ENCODE measurements around the gene POLR2E. TPM values are rescaled to one million over a fixed set of nuclear protein-coding genes. Genes with fewer than 3 reads are reported as not detected.
A peak's percentile ranks its signal among the peaks of the same experiment; 100 is the strongest.

POLR2E gene
- total RNA-seq, 1 donor from 2014 or later, result 156 TPM

GRCh38 chr19:1068009-1069001, 26.9 kb downstream of the POLR2E start:
- H3K9me3 Mint-ChIP-seq (ENCODE audit: unreplicated experiment), result no peaks in the 10 kb centered on the region
- H3K4me1 Mint-ChIP-seq (ENCODE audit: unreplicated experiment), result peaks cover 23% of the 10 kb centered on the region
- H3K27me3 Mint-ChIP-seq (ENCODE audit: unreplicated experiment), result peaks cover 11% of the 10 kb centered on the region
- DNase-seq (ENCODE audit: extremely low spot score, unreplicated experiment), result no peak
- no peaks in the 10 kb centered on the region for H3K36me3 Mint-ChIP-seq (ENCODE audit: unreplicated experiment)
- H3K4me3 Mint-ChIP-seq (ENCODE audit: unreplicated experiment), result no peak overlapping the region
- H3K27ac Mint-ChIP-seq (ENCODE audit: unreplicated experiment), result no peak overlapping the region
- no peak for TF ChIP-seq CTCF (IDR thresholded peaks at IDR 0.05)

- no peak for TF ChIP-seq CTCF (IDR thresholded peaks at IDR 0.05)
- Mint-ChIP-seq H3K27ac (ENCODE audit: unreplicated experiment) (no peak overlapping the region), H3K27me3 (ENCODE audit: unreplicated experiment) (peaks cover 11% of the 10 kb centered on the region), H3K9me3 (ENCODE audit: unreplicated experiment) (no peaks in the 10 kb centered on the region), H3K4me1 (ENCODE audit: unreplicated experiment) (peaks cover 23% of the 10 kb centered on the region), H3K4me3 (ENCODE audit: unreplicated experiment) (no peak overlapping the region), H3K36me3 (ENCODE audit: unreplicated experiment) (no peaks in the 10 kb centered on the region)
- DNase-seq (ENCODE audit: extremely low spot score, unreplicated experiment), result no peak
Observed at GRCh38 chr19:1067341-1067957, 27.7 kb downstream of the POLR2E start.

GRCh38 chr19:1066748-1067340, 28.3 kb downstream of the POLR2E start, which contains the start of gene ARHGAP45:
ARHGAP45 (plus strand) TSS chr19:1067167; CDS start chr19:1067406, 239 bp downstream.
- Mint-ChIP-seq H3K27ac (ENCODE audit: unreplicated experiment) (no peak within 1 kb of the TSS), H3K4me1 (ENCODE audit: unreplicated experiment) (peaks cover 22% of the 10 kb centered on the region), H3K4me3 (ENCODE audit: unreplicated experiment) (peak within 1 kb of the TSS; percentile 50), H3K36me3 (ENCODE audit: unreplicated experiment) (no peaks in the 10 kb centered on the region), H3K27me3 (ENCODE audit: unreplicated experiment) (peaks cover 9% of the 10 kb centered on the region), H3K9me3 (ENCODE audit: unreplicated experiment) (no peaks in the 10 kb centered on the region)
- no peak for TF ChIP-seq CTCF (IDR thresholded peaks at IDR 0.05)
- DNase-seq (ENCODE audit: extremely low spot score, unreplicated experiment), result no peak

GRCh38 chr19:1066251-1066747, 28.9 kb downstream of the POLR2E start:
- Mint-ChIP-seq H3K4me3 (ENCODE audit: unreplicated experiment) (no peak overlapping the region), H3K9me3 (ENCODE audit: unreplicated experiment) (no peaks in the 10 kb centered on the region), H3K36me3 (ENCODE audit: unreplicated experiment) (no peaks in the 10 kb centered on the region), H3K27me3 (ENCODE audit: unreplicated experiment) (peaks cover 5% of the 10 kb centered on the region), H3K4me1 (ENCODE audit: unreplicated experiment) (peaks cover 18% of the 10 kb centered on the region), H3K27ac (ENCODE audit: unreplicated experiment) (no peak overlapping the region)
- DNase-seq (ENCODE audit: extremely low spot score, unreplicated experiment), result no peak
- no peak for TF ChIP-seq CTCF (IDR thresholded peaks at IDR 0.05)

Data from osteocyte (in vitro differentiated cells).